DND-41 (cell line): ENCODE data around the gene ATP5PO.
A peak's percentile ranks its signal among the peaks of the same experiment; 100 is the strongest.

ENCODE experiments used
- ATAC-seq: fragments of 200-7000 bp; cut with Tn5 transposase; 3 replicates; pipeline ENCODE4 v1.9.1; 2021; ENCODE audit warnings: low read depth; ENCODE audit not compliant: insufficient read depth
- DNase-seq: peaks from one replicate; pipeline ENCODE4 v3.0.0-alpha.2; 2020
- H2AFZ ChIP-seq: 2 replicates; pipeline ENCODE4 v1.6.0; 2012; ENCODE audit warnings: low read depth, low read length
- H3K27ac ChIP-seq: 2 replicates; pipeline ENCODE4 v1.5.1; 2012; ENCODE audit warnings: low read length, inconsistent platforms
- H3K27me3 ChIP-seq: fragments of 200-600 bp; sonication (generic); 2 replicates; pipeline ENCODE4 v1.6.0; 2012; ENCODE audit warnings: low read length, mild to moderate bottlenecking, inconsistent platforms; ENCODE audit not compliant: insufficient read depth, poor library complexity
- H3K36me3 ChIP-seq: 2 replicates; pipeline ENCODE4 v1.5.1; 2012; ENCODE audit warnings: low read length, inconsistent platforms; ENCODE audit not compliant: insufficient read depth
- H3K4me1 ChIP-seq: 2 replicates; pipeline ENCODE4 v1.5.1; 2012; ENCODE audit warnings: mild to moderate bottlenecking, low read length; ENCODE audit not compliant: insufficient read depth
- H3K4me2 ChIP-seq: 2 replicates; pipeline ENCODE4 v1.6.0; 2012; ENCODE audit warnings: mild to moderate bottlenecking, moderate library complexity, low read length, inconsistent platforms; ENCODE audit not compliant: insufficient read depth
- H3K4me3 ChIP-seq, 2 experiments: fragments of 200-600 bp in 1 of 2; shearing (Covaris generic) in 1 of 2; 2 replicates each; pipeline ENCODE4 v1.5.1; 2012 to 2016; ENCODE audit warnings: inconsistent platforms in 2 of 2, low read length in 2 of 2, mild to moderate bottlenecking in 2 of 2, low read depth in 1 of 2, moderate library complexity in 1 of 2
- H3K79me2 ChIP-seq: 2 replicates; pipeline ENCODE4 v1.6.0; 2012; ENCODE audit warnings: low read length, inconsistent platforms; ENCODE audit not compliant: insufficient read depth
- H3K9ac ChIP-seq: 2 replicates; pipeline ENCODE4 v1.6.0; 2012; ENCODE audit warnings: low read depth, mild to moderate bottlenecking, inconsistent platforms, low read length, moderate library complexity
- H3K9me3 ChIP-seq: 2 replicates; pipeline ENCODE4 v1.5.1; 2012; ENCODE audit warnings: low read length, moderate library complexity, mild to moderate bottlenecking, inconsistent platforms; ENCODE audit not compliant: insufficient read depth, severe bottlenecking
- H4K20me1 ChIP-seq: 2 replicates; pipeline ENCODE4 v1.6.0; 2012; ENCODE audit warnings: low read length; ENCODE audit not compliant: insufficient read depth
- EZH2 ChIP-seq: IDR thresholded peaks from 3 replicates; pipeline ENCODE4 v1.6.1; 2012; ENCODE audit warnings: borderline replicate concordance, low read depth, mild to moderate bottlenecking, moderate library complexity, low read length, inconsistent platforms; ENCODE audit not compliant: severe bottlenecking
- TF ChIP-seq, protein P1 (sequence below): IDR thresholded peaks from 2 replicates; pipeline ENCODE4 v1.5.1; 2012; ENCODE audit warnings: borderline replicate concordance, low read length, moderate library complexity, mild to moderate bottlenecking; ENCODE audit not compliant: poor library complexity, severe bottlenecking; ENCODE audit errors: extremely low read depth

The ATP5PO gene

DNA sequence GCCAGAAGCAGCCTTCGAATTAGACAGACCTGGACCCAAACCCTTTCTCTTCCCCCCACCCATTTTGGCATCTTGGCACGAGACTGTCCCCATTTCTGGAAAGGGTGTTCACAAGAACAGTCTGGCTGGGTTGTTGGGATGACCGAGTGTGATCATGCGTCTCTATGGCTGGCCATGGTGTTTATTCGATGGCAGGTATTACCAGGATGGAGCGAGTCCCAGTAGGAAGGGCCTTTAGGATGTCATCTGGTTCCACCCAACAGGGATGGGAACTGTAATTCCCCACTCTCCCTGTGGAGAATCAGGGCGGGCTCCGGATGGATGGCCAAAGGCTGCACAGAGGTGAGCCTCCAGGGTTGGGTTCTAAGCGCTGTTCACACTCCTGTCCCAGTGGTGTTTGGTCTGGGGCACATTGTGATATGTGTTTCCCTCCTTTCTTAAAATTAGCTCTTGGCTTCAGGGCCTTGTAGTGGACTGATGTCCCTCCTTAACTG, 33.4 kb upstream of the ATP5PO start:
- Histone ChIP-seq H3K9me3 (no peaks in the 10 kb centered on the region), H3K27me3 (no peaks in the 10 kb centered on the region), H3K79me2 (peaks cover 55% of the 10 kb centered on the region), H3K4me1 (peaks cover 69% of the 10 kb centered on the region), H3K4me3 (peak overlapping the region in 1 of 2 experiments; percentile 52; a peak in 2 of 4 replicates), H4K20me1 (no peaks in the 10 kb centered on the region), H3K27ac (peak overlapping the region; percentile 98), H3K4me2 (peak overlapping the region; percentile 67), H2AFZ (peak overlapping the region; percentile 3; the same call in 1 of the 2 replicates), H3K36me3 (peaks cover 31% of the 10 kb centered on the region), H3K9ac (peak overlapping the region; percentile 69)
- TF ChIP-seq EZH2 = no peak
- TF ChIP-seq, protein P1, sequence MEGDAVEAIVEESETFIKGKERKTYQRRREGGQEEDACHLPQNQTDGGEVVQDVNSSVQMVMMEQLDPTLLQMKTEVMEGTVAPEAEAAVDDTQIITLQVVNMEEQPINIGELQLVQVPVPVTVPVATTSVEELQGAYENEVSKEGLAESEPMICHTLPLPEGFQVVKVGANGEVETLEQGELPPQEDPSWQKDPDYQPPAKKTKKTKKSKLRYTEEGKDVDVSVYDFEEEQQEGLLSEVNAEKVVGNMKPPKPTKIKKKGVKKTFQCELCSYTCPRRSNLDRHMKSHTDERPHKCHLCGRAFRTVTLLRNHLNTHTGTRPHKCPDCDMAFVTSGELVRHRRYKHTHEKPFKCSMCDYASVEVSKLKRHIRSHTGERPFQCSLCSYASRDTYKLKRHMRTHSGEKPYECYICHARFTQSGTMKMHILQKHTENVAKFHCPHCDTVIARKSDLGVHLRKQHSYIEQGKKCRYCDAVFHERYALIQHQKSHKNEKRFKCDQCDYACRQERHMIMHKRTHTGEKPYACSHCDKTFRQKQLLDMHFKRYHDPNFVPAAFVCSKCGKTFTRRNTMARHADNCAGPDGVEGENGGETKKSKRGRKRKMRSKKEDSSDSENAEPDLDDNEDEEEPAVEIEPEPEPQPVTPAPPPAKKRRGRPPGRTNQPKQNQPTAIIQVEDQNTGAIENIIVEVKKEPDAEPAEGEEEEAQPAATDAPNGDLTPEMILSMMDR = no peak
- ATAC-seq (0 out of 3 replicates have a peak, but pooled peaks have one; percentile 0), DNase-seq (no peak)

DNA sequence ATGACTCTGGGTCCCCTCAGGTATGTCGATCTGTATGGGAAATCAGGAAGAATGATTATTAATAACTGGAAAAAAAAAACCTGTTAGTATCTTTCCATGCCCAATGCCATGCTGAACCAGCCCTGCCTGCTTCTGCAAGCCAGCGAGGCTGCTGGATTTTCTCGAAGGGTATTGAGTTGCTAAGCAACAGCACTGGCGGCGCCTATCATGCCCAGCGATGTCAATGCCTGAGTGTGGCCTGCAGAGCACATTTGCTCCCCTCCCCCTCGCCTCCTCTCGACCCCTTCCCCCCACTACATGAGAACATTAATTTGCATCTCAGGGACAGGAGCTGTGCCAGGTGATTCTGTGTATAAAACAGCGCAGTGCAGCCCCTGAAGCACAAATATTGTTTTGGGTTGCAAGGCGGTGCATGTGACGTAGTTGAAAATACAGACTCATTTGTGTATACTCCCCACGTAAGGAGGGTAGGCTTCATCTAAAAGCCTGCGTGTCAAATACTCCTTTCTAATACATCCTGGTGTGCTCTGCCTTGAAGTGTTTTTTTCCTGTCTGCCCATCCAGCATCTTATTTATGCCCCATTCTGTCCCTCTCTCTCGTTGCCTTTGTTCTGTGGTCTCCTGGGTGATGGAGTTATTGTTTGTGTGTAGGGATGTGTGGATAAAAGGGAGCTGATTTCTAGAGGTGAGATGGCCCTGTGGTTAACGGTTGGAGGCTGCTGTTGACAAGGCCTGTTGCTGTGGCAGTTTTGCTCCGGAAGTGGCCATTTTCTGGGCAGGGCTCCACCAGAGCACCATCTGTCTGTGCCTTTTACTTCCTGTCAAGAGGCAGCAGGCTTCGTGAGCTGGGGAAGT, 32.7 kb upstream of the ATP5PO start:
- Histone ChIP-seq H3K36me3 (peaks cover 32% of the 10 kb centered on the region), H3K4me2 (peak overlapping the region; percentile 67), H2AFZ (peak overlapping the region; percentile 45), H3K27me3 (no peaks in the 10 kb centered on the region), H3K9ac (peak overlapping the region; percentile 69), H3K79me2 (peaks cover 55% of the 10 kb centered on the region), H3K9me3 (no peaks in the 10 kb centered on the region), H3K27ac (peak overlapping the region; percentile 98), H3K4me1 (peaks cover 69% of the 10 kb centered on the region), H4K20me1 (no peaks in the 10 kb centered on the region), H3K4me3 (peak overlapping the region in 1 of 2 experiments; percentile 52; a peak in 2 of 4 replicates)
- peak; percentile 96 for DNase-seq
- ATAC-seq = peak; percentile 77
- TF ChIP-seq EZH2 = no peak
- TF ChIP-seq, protein P1 = no peak

DNA sequence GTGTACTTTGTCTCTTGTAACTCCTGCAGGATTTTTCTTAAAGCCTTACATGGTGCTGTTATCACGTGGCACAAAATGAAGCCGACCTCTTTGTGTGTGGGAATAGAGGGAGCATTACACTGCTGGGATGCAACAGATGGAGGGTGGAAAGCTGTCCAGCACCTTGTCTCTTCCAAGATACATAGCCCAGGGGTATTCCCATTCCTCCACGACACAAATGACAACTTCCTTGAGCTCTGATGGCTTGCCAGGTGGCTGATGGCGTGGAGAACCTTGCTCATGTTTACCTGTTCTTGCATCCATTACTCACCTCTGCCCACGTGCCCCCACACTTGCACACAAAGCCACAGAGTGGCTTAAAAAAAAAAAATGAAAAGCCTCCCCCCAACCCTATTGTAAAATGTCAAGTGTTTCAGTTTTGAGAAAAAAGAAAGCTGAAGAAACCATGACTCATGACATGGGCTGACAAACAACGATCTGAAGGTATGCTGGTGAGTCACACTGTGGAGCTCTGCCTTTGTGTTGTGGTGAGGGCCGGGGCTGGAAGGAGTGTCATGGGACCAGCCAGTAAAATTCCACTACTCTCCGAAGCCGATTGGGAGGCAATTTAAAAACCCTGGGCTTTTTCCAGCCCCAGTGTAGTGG, 32.0 kb upstream of the ATP5PO start:
- Histone ChIP-seq H3K9ac (peak overlapping the region; percentile 69), H3K36me3 (peaks cover 30% of the 10 kb centered on the region), H4K20me1 (no peaks in the 10 kb centered on the region), H3K4me3 (peak overlapping the region in 1 of 2 experiments; percentile 52; a peak in 2 of 4 replicates), H3K9me3 (no peaks in the 10 kb centered on the region), H2AFZ (peak overlapping the region; percentile 45), H3K4me2 (peak overlapping the region; percentile 67), H3K4me1 (peaks cover 69% of the 10 kb centered on the region), H3K27ac (peak overlapping the region; percentile 98), H3K27me3 (no peaks in the 10 kb centered on the region), H3K79me2 (peaks cover 58% of the 10 kb centered on the region)
- DNase-seq (peak; percentile 90), ATAC-seq (peak; percentile 74)
- TF ChIP-seq, protein P1 = peak; percentile 10
- TF ChIP-seq EZH2 = no peak
